Measurements from ENCODE around the gene EPHA2.

EPHA2 gene

GRCh38 chr1:16130827-16131226, 25.0 kb downstream of the EPHA2 start:
- Histone ChIP-seq H3K4me3 (no peak overlapping the region), H3K27ac (no peak overlapping the region)
- no peak for TF ChIP-seq CTCF (IDR thresholded peaks at IDR 0.05)

GRCh38 chr1:16129921-16130543, 25.8 kb downstream of the EPHA2 start:
- DNase-seq (ENCODE audit: low spot score): no peak
- no peak overlapping the region for H3K27ac ChIP-seq
- H3K4me3 ChIP-seq: no peak overlapping the region
- no peak for TF ChIP-seq CTCF (IDR thresholded peaks at IDR 0.05)

More at GRCh38 chr1:16130827-16131226, 25.0 kb downstream of the EPHA2 start:
- DNase-seq (ENCODE audit: low spot score): no peak

GRCh38 chr1:16129316-16129715, 26.6 kb downstream of the EPHA2 start:
- Histone ChIP-seq H3K4me3 (no peak overlapping the region), H3K27ac (no peak overlapping the region)
- no peak for DNase-seq (ENCODE audit: low spot score)
- no peak for TF ChIP-seq CTCF (IDR thresholded peaks at IDR 0.05)

- DNase-seq (ENCODE audit: low spot score): no peak
- H3K27ac ChIP-seq: peak overlapping the region in 1 of 2 donors; percentile 22
- no peak for TF ChIP-seq CTCF (IDR thresholded peaks at IDR 0.05)
Measured at GRCh38 chr1:16128338-16128741, 27.5 kb downstream of the EPHA2 start.

GRCh38 chr1:16127676-16128337, 28.1 kb downstream of the EPHA2 start:
- no peak for DNase-seq (ENCODE audit: low spot score)
- TF ChIP-seq CTCF (IDR thresholded peaks at IDR 0.05): no peak
- no peak overlapping the region for H3K4me3 ChIP-seq
- H3K27ac ChIP-seq: peak overlapping the region in 1 of 2 donors; percentile 15

More at GRCh38 chr1:16128338-16128741, 27.5 kb downstream of the EPHA2 start:
- H3K4me3 ChIP-seq: no peak overlapping the region

GRCh38 chr1:16126743-16127515, 28.9 kb downstream of the EPHA2 start:
- TF ChIP-seq CTCF (IDR thresholded peaks at IDR 0.05): no peak
- H3K4me3 ChIP-seq: no peak overlapping the region
- peak overlapping the region in 1 of 2 donors; percentile 17 for H3K27ac ChIP-seq
- DNase-seq (ENCODE audit: low spot score): no peak

Measured in coronary artery (tissue), 2 donors.